ENCODE measurements around the gene ITGB1BP1.
A peak's percentile ranks its signal among the peaks of the same experiment; 100 is the strongest.

The ITGB1BP1 gene

GRCh38 chr2:9423100-9423921 lies at the start of gene ITGB1BP1, which contains the start of gene CPSF3:
Gene ITGB1BP1 (minus strand): TSS chr2:9423528. CDS start chr2:9418697, 4,831 bp downstream.
Gene CPSF3 (plus strand): TSS chr2:9423654. CDS start chr2:9423774, 120 bp downstream.
- DNase-seq (ENCODE audit: extremely low read depth in 1 of 2, low read depth in 1 of 2): peak; percentile 95 to 97

- no peak for DNase-seq (ENCODE audit: extremely low read depth in 1 of 2, low read depth in 1 of 2)
Observed at GRCh38 chr2:9472511-9472910, 49.2 kb upstream of the ITGB1BP1 start.

GRCh38 chr2:9471206-9471605 lies 47.9 kb upstream of the ITGB1BP1 start:
- no peak for DNase-seq (ENCODE audit: extremely low read depth in 1 of 2, low read depth in 1 of 2)

- no peak for DNase-seq (ENCODE audit: extremely low read depth in 1 of 2, low read depth in 1 of 2)
Observed at GRCh38 chr2:9467687-9468086, 44.4 kb upstream of the ITGB1BP1 start.

DNA sequence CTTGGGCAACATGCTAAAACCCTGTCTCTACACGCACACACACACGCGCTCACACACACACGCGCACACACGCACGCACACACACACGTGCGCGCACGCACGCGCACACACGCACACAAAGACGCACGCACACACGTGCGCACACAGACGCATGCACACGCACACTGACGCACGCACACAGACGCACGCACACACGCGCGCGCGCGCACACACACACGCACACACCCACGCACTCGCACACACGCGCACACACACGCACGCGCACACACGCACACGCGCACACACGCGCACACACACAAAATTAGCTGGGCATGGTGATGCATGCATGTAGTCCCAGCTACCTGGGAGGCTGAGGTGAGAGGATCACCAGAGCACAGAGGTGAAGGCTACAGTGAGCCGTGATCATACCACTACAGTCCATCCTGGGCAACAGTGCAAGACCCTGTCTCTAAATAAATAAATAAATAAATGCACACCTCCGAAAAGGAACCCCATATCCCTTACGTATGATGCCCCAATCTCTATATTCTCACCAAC lies 42.9 kb upstream of the ITGB1BP1 start:
- no peak for DNase-seq (ENCODE audit: extremely low read depth in 1 of 2, low read depth in 1 of 2)

GRCh38 chr2:9465170-9465569 lies 41.8 kb upstream of the ITGB1BP1 start:
- DNase-seq (ENCODE audit: extremely low read depth in 1 of 2, low read depth in 1 of 2): no peak

DNA sequence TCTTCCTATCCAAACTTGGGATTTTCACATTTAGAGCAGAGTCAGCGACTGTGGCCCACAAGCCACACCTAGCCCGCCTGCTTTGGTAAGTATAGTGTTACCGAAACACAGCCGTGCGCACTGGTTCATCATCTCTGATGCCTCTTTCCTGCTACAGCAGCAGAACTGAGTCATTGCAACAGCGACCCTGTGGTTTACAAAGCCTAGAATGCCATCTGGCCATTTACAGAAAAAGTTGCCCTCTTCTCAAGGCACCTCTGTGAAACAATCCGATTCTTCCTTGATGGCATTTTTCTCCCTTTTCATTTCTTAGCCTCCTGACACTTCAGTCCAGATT lies 40.3 kb upstream of the ITGB1BP1 start:
- no peak for DNase-seq (ENCODE audit: extremely low read depth in 1 of 2, low read depth in 1 of 2)

- DNase-seq (ENCODE audit: extremely low read depth in 1 of 2, low read depth in 1 of 2): no peak
Observed at GRCh38 chr2:9462886-9463697, 39.8 kb upstream of the ITGB1BP1 start.

- no peak for DNase-seq (ENCODE audit: extremely low read depth in 1 of 2, low read depth in 1 of 2)
Observed at GRCh38 chr2:9462313-9462712, 39.0 kb upstream of the ITGB1BP1 start.

DNA sequence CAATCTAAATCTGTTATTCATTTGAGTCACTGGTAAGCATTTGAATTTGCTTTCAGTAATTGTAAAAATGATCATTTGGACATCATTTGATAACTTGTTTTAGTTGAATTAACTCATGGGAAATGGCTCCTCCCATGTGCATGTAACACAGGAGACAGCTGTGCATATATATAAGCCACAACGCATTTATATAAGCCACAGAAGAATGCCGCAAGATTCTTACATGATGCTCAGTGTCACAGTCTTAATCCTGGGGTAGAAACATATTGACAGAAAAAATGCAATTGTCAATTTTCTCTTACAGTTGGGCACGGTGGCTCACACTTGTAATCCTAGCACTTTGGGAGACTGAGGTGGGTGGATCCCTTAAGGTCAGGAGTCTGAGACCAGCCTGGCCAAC lies 37.8 kb upstream of the ITGB1BP1 start:
- no peak for DNase-seq (ENCODE audit: extremely low read depth in 1 of 2, low read depth in 1 of 2)

DNA sequence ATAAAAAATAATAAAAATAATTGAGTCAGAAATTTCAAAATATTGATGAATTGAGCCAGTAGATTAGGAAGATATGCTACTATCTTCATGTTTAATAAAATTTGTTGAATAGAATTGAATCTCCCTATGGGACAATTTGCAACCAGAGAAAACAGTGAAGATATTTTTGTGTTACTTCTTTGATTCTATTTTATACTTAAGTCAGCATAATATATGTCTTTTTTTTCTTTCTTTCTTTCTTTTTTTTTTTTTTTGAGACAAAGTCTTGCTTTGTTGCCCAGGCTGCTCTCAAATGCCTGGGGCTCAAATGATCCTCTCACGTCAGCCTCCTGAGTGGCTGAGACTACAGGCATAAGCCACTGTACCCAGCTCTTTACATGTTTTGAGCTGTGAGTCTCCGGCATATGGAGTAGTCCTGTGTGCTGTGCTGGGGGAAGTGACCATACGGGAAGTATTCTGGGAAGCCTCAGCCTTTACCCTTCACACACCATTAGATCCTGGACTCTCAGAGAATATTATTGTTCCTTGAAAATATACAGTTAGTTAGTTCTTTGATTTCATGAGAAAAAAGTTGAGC lies 37.2 kb upstream of the ITGB1BP1 start:
- no peak for DNase-seq (ENCODE audit: extremely low read depth in 1 of 2, low read depth in 1 of 2)

DNA sequence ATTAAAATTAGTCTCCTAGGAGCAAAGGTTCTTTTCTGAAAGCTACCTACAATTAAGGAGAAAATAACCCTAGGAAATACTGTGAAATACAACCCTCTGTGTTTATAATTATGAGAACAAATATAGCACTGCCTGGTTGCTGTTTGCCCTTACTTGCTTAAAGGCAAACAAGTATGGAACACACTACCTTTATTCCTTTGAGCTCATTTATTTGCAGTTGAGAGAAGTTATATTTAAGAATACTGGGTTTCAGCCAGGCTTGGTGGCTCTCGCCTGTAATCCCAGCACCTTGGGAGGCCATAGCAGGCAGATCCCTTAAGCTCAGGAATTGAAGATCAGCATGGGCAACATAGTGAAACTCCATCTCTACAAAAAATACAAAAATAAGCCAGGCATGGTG lies 27.9 kb upstream of the ITGB1BP1 start:
- no peak for DNase-seq (ENCODE audit: extremely low read depth in 1 of 2, low read depth in 1 of 2)

DNA sequence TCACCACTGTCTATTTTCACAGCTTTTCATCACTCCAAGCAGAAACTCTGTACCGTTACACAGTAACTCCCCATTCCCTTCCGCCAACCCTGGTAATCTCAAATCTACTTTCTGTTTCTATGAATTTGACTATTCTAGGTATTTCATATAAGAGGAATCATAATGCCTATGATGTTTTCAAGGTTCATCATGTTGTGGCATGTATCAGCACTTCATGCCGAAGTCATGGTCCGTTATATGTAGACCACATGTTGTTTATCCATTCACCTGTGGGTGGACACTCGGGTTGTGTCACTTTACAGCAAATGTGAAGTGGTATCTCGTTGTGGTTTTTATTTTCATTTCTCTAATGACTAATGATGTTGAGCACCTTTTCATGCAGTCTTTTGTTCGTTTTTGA lies 21.8 kb upstream of the ITGB1BP1 start:
- DNase-seq (ENCODE audit: extremely low read depth in 1 of 2, low read depth in 1 of 2): no peak

- no peak for DNase-seq (ENCODE audit: extremely low read depth in 1 of 2, low read depth in 1 of 2)
Observed at GRCh38 chr2:9443526-9443925, 20.2 kb upstream of the ITGB1BP1 start.

- DNase-seq (ENCODE audit: extremely low read depth in 1 of 2, low read depth in 1 of 2): no peak
Observed at GRCh38 chr2:9441556-9441955, 18.2 kb upstream of the ITGB1BP1 start.

GRCh38 chr2:9440058-9440727 lies 16.9 kb upstream of the ITGB1BP1 start:
- DNase-seq (ENCODE audit: extremely low read depth in 1 of 2, low read depth in 1 of 2): no peak

DNA sequence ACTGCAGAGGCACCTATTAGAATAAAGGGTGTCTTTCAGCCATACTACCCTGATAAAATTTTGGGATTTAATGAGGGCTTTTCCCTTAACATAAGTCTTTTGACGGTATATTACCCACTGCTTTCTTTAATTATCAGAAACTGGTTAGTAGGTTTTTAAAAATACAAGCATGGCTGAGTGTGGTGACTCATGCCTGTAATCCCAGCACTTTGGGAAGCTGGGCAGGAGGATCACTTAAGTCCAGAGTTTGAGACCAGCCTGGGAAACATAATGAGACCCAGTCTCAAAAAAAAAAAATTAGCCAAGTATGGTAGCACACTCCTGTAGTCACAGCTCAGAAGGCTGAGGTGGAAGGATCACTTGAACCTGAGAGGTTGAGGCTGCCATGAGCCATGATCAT lies 16.2 kb upstream of the ITGB1BP1 start:
- no peak for DNase-seq (ENCODE audit: extremely low read depth in 1 of 2, low read depth in 1 of 2)

DNA sequence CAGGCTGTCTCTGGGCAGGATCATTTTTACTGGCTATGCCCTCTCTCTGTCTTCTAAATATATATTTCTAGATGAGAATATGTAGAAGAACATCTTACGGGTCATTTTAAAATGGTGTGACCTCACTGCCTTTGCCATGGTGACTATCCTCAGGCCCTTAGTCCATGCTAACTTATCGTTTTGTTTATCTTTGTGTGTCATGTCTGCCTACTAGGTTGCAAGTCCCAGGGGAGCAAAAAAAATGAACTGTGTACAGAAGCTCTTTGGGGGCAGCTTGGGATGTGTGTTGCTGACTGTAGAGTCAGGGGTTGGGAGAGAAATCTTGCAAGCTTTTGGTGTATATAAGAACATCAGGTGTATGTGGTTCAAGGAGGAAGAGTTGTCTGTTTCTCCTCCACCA lies 11.2 kb upstream of the ITGB1BP1 start:
- DNase-seq (ENCODE audit: extremely low read depth in 1 of 2, low read depth in 1 of 2): no peak

DNA sequence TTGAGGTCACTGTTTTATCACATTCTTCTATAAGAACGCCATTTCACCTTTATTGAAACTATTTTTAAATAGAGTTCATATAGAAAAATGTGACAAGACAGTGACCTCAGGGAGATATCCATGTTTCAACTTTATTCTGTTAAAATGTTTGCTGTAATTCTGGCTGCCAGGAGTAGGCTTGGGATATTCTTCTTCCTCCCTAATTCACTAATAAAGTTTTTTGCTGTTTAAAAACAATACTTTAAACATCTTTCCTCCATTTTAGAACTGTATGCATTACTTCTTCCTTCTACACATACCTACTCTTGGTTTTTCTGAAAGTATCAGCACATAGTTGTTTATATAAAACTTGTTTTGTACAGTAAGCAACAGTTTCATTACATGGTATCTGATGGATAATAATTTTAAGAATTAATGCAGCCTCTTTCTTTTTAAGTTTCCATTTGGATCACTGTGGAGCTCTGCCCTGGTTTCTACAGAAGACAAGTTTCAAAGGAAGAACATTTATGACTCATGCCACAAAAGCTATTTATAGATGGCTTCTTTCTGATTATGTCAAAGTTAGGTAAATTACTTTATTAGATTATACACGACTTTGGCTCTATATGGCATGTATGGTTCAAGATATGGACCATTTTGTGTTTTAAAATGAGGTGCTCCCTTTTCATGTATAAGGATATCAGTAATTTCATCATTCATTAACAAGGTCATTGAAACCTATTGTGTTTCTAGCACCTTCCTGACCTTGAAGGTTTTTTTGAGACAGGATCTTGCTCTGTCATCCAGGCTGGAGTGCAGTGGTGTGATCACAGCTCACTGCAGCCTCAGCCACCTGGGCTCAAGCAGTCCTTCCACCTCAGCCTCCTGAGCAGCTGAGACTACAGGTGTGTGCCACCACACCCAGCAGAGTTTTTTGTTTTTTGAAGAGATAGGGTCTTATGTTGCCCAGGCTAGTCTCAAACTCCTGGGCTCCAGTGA lies 7.3 kb upstream of the ITGB1BP1 start:
- no peak for DNase-seq (ENCODE audit: extremely low read depth in 1 of 2, low read depth in 1 of 2)
